Neutrophil (primary cell): Measurements from ENCODE around the gene BARX2.

Experiments used
- H3K27ac ChIP-seq: fragments of 200-600 bp; sonication (generic); 2 replicates; pipeline ENCODE4 v1.5.1; 2016; ENCODE audit warnings: mild to moderate bottlenecking, moderate library complexity
- H3K27me3 ChIP-seq: fragments of 200-600 bp; sonication (generic); 2 replicates; pipeline ENCODE4 v1.6.0; 2016; ENCODE audit warnings: mild to moderate bottlenecking
- H3K36me3 ChIP-seq: fragments of 200-600 bp; sonication (generic); 2 replicates; pipeline ENCODE4 v1.5.1; 2017
- H3K4me1 ChIP-seq, 2 experiments: fragments of 200-600 bp in 1 of 2; sonication (generic) in 1 of 2; 1 replicate in 1 of 2; 2 replicates in 1 of 2; pipeline versions ENCODE4 v1.5.1 to v1.6.1; 2013 to 2016; ENCODE audit warnings: low read depth in 1 of 2, low read length in 1 of 2, mild to moderate bottlenecking in 1 of 2, moderate library complexity in 1 of 2; ENCODE audit not compliant: control insufficient read depth in 1 of 2, insufficient read depth in 1 of 2
- H3K4me3 ChIP-seq, 2 experiments: fragments of 200-600 bp in 1 of 2; sonication (generic) in 1 of 2; 1 replicate in 1 of 2; 2 replicates in 1 of 2; pipeline ENCODE4 v1.5.1; 2013 to 2016; ENCODE audit warnings: low read depth in 1 of 2, low read length in 1 of 2, mild to moderate bottlenecking in 1 of 2, moderate library complexity in 1 of 2
- H3K9me3 ChIP-seq: fragments of 200-600 bp; sonication (generic); 2 replicates; pipeline ENCODE4 v1.5.1; 2016
- CTCF ChIP-seq: fragments of 200-600 bp; sonication (generic); IDR thresholded peaks from 2 replicates; pipeline ENCODE4 v1.5.1; 2016; ENCODE audit warnings: antibody characterized with exemption

BARX2 gene

GRCh38 chr11:129410395-129410960 is 34.8 kb downstream of the BARX2 start:
- no peaks in the 10 kb centered on the region for H3K4me1 ChIP-seq
- H3K27ac ChIP-seq, result no peak overlapping the region
- no peak overlapping the region for H3K4me3 ChIP-seq
- H3K27me3 ChIP-seq, result peaks cover 4% of the 10 kb centered on the region
- TF ChIP-seq CTCF, result no peak
- no peaks in the 10 kb centered on the region for H3K36me3 ChIP-seq
- H3K9me3 ChIP-seq, result no peaks in the 10 kb centered on the region

DNA sequence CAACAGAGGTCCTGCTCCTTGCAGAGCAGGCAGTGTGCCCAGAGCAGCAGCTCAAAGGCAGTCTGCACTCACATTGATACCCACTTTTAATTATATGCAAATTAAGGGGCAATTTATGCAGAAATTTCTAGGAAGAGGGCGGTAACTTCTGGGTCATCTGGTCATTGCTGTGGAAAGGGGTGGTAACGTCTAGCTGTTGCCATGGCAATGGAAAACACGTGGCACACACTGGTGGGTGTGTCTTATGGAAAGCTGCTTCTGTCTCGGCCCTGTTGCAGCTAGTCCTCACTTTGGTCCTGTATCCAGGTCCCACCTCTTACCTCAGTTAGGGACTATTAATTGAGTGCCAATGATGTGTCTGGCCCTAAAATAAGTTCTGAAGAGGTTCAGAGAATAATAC is 36.8 kb downstream of the BARX2 start:
- no peaks in the 10 kb centered on the region for H3K27me3 ChIP-seq
- no peak overlapping the region for H3K4me3 ChIP-seq
- no peak for TF ChIP-seq CTCF
- no peak overlapping the region for H3K27ac ChIP-seq
- no peaks in the 10 kb centered on the region for H3K36me3 ChIP-seq
- no peaks in the 10 kb centered on the region for H3K4me1 ChIP-seq
- no peaks in the 10 kb centered on the region for H3K9me3 ChIP-seq

DNA sequence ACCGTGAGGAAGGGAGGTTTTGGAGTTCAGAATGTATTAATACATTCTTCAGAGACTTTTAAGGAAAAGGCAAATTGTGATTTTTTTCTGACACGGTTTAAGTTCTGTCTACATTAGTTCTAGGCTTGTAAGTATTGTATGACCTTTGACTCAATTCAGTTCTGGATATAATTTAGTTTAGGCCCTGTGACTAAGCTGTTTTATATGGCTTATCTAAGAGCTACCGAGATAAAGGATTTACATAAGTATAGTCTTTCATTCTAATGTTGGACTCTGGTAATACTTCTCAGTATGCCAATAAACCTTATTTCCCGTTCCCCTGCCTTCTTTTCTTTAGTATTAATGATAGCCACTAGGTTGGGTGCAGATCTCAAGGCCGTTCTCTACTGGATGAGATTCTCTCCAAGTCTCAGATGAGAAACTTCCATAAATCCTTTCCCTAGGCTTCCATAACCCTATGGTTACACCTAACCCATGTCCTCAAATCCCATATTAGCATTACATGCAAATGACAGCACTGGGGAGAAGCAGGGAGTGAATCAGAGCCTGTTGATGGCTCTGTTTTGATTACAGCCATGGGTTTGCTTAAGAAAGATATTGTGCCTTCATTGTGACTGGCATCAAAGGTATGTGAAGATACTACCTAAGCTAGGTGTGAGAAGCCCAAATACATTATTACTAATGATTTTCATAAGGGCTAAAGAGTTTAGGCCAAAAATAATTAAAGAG is 38.7 kb downstream of the BARX2 start:
- H3K27me3 ChIP-seq, result no peaks in the 10 kb centered on the region
- no peak overlapping the region for H3K27ac ChIP-seq
- TF ChIP-seq CTCF, result no peak

DNA sequence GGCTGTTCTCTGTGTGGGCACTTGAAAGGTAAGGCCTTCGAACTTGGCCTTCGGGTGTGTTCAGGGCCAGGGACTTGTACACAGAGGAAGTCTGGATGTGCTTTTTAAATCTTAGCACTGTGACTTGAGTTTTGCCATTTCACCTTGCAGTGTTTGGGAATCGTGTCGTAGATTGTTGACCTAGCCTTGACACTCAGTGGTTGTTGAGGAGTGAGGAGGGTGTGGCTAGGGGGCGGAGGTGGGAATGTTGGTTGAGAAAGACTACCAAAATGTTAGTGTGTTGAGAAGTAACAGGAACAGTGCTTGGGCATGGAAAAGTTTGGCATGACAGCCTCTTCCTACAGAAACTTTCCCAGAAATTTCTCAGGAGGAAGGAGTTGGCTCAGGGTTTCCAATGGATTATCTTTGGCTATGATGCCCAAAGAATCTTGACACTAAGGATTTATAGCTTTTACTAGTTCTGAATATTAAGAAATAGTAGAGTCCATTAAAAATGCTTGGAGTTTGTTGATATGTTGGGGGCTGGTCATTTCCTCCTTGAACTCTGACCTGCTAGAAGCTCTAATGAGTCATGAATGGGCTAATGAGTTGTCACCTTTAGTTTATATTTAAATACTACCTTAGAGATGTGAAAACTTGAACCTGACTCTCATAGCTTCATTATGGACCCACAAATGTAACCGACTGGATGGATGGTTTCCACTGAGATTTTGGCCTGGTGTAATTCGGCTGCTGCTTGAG is 40.6 kb downstream of the BARX2 start:
- H3K27me3 ChIP-seq, result no peaks in the 10 kb centered on the region
- no peaks in the 10 kb centered on the region for H3K36me3 ChIP-seq
- no peak for TF ChIP-seq CTCF
- no peak overlapping the region for H3K4me3 ChIP-seq
- H3K9me3 ChIP-seq, result no peaks in the 10 kb centered on the region
- no peak overlapping the region for H3K27ac ChIP-seq
- H3K4me1 ChIP-seq, result no peaks in the 10 kb centered on the region

More for the DNA sequence above, 38.7 kb downstream of the BARX2 start:
- Histone ChIP-seq H3K9me3 (no peaks in the 10 kb centered on the region), H3K4me3 (no peak overlapping the region), H3K36me3 (no peaks in the 10 kb centered on the region), H3K4me1 (no peaks in the 10 kb centered on the region)

DNA sequence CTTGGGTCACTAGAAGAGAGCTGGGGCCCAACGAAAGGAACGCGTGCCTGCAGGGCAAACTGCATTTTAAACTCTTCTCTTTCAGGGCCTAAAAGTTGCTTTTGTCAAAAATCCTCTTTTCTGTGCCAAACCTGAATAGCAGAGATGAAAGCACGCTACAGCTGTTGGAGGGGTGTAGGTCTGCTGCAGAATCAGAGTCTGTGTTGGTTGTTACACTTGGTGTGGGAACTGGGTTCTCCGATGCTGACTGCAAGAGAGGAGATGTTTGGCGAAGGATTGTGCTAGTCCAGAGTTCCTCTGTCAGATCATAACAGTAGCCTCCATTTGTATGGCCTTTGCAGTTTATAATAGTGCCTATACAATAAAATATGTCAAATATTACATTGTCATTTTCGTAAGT is 41.8 kb downstream of the BARX2 start:
- Histone ChIP-seq H3K9me3 (no peaks in the 10 kb centered on the region), H3K36me3 (no peaks in the 10 kb centered on the region), H3K4me3 (no peak overlapping the region), H3K27ac (no peak overlapping the region), H3K27me3 (no peaks in the 10 kb centered on the region), H3K4me1 (no peaks in the 10 kb centered on the region)
- no peak for TF ChIP-seq CTCF
